8988T (cell line): ENCODE results near the gene CD2.
A peak's percentile ranks its signal among the peaks of the same experiment; 100 is the strongest.

ENCODE experiments used
- DNase-seq: peaks from one replicate; pipeline ENCODE4 v3.0.0; 2011

The CD2 gene

DNA sequence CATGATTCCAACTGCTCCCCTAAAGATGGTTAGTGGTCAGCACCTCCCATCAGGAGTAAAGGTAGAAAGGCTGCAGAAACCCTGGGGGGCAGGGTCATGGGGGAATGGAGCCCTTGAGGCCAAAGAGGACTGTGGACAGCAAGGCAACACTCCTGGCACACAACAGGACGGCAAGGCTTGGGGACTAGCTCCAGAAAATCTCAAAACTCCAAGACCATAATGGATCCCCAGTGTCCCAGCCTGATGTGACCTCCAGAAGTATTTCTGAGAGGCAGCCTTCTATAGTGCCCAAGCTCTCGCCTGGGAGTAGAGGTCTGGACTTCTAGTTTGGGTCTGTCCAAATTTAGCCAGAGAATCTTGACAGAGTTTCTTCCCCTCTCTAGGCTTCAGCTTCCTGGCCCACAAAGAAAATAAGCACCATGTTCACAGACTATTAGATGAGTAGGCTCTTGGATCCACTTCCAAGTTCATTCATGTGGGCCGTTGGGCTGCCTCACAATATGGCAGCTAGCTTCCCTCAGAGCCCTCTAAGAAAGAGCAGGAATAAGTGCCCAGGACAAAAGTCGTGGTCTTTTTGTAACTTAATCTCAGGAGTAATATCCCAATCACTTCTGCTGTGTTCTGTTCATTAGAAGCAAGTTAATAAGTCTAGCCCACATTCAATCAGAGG lies 6.9 kb downstream of the CD2 start:
- no peak for DNase-seq

DNA sequence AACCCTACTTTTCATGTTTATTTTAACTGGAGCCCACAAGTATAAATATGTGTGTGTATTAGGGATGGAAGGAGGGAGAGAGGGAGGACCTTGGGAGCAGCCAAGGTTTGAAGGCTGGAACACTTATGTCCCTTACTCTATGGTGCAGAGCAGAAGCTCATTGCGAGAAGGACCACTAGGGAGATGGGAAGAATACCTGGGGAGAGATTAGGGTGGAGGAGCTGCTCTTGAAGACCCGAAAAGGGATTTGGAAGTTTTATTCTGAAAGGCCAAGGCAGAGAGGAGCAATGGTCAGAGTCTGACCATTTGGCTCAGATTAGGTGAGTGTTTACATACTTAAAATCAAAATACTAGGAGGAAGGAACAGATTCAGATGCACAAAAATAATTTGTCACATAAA lies 8.1 kb downstream of the CD2 start:
- DNase-seq, result no peak

DNA sequence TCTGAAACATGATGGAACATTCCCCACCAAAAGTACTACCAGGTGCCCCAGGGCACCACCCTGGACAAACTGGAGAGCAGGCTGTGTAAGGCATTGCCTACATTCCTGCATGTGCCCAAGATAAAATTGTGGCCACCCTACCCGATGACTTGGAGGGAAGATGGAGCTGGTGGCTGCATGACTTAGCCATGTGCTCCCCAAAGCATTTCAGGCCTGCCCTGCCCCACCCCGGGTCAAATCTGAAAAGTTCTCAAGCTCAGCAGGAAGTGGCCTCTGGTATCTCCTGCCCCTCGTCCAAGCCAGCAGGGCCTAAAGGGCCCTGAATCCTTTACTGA lies 8.5 kb downstream of the CD2 start:
- DNase-seq, result no peak

DNA sequence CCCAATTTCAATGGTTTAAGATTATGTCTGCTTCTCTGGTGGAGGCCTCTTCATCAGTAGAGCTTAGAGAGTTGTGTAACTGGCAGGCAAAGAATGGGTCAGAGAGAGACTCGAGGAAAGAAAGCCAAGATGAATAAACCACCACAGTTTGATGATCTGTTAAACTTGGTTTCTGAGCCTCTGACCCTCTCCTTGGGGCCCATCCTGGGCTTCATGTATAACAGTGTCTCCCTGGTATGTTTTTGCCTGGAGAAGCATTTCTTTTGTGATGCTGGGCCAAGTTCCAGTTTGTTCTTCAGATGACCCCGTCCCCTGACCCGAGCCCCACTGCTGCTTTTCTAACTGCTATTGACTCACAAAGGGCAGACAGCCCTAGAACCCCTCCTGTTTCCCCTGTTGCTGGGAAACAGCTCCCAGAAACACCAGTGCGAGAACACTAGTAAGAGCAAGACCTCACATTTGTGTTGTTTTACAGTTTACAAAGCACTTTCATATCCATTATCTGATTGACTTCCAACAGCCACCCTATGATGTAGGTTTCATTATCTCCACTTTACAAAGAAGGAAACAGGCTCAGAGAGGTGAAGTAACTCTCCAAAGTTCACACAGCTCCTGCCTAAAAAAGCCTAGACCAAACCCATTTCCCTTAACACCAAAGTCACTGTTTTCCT lies 9.0 kb downstream of the CD2 start:
- no peak for DNase-seq

DNA sequence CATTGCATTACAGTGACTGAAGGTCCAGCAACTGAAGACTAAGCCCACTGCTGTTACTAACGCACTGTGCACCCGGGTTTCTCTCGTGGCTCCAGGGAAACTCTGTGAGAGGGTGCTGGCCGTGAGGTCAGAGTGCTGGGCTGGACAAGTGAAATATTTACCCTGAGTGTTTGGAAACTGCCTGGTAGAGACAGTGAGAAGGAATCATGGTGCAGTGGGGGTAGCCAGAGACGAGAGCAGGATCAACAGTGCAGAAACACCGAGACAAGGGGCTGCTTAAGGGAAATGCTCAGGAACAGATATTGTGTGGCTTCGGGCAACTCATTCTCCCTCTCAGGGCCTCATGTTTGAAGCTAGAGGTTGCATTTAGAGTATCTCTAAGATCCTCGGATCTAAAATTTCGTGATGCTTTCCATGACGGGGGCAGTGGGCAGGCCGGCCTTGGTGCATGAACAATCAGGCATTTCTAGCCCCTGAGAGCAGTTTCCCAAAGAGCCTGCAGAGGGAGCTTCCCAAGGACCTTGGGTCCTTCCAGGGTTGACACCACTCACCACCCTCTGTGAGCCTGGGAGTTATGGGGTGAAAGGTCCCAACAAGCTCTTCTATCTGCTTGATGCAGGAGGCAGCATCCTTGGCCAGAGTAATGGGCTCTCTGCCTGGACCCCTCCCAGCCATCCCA lies 9.7 kb downstream of the CD2 start:
- peak; percentile 22 for DNase-seq

DNA sequence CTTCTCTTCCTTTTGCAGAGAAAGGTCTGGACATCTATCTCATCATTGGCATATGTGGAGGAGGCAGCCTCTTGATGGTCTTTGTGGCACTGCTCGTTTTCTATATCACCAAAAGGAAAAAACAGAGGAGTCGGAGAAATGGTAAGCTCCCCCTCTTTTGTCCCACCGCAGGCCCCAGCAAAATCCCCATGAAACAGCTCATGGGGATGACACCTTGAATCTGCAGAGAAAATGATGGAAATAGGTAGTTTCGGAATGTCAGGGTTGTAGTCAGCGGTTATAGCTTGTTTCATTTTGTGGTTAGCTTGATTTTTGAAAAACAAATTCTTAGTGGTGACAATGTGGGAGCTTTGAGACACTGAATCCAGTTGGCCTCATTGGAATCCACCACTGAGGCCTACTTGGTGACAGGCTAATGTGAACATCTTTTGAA lies 10.3 kb downstream of the CD2 start:
- DNase-seq, result no peak

DNA sequence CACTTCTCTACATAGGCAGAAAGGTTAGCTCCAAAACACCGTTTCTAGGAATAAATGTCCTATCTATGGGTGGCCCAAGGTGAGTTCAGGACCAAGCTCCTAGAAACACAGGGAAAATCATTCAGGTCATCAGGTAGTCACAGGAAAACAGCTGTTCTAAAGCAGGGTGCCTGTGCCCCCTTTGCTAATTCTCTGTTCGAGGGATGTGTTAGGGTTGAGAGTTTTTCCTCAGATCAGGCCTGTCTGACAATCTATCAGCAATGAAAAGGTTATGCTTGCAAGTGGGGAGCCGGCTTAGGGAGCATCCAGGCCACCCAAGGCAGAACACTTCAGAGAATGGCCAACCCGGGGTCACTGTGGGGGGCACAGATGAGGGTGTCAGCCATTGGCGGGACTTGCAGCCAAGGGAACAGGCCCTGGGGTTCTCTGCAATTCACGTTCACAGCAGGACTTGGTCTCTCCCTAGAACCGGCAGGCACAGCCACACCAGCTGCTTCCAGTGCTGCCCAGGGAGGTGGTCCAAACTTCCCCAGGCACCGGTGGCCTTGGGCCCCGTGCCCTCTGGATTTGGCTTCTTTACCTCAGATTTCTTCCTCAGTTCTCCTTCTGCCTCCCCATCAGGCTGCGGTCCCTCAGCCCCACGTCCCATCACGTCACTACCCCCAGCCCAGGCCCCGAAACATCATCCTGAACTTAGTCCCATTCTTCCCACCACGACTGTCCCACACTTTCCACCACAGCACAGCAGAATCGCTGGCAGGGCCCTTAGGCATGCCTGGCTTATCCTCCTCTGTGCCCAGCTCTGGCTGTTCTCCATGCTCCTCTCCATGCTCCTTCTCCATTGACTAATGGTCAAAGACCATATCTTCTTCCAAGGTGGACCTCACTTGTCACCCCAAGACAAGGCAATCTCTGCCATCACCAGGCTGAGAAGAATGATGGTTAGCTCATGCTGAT lies 11.0 kb downstream of the CD2 start:
- no peak for DNase-seq

DNA sequence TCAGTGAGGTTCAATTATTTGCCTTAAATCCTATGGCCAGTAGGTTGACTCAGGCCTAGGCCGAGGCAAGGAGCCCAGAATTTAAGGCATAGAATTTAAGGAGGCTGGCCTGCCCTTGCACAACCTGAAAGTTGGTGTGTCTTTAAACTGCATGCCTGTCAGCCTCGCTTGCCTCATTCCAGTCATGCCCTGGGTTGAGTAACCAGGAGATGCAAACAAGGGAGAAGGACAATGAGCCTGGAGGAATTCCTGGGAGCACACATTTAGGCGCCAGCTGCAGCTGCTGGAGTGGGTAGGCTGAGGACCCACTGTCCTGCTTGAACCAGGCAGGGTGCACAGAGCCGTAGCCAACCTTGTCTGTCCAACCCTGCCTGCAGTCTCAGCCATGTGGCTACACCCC lies 11.7 kb downstream of the CD2 start:
- DNase-seq, result no peak

DNA sequence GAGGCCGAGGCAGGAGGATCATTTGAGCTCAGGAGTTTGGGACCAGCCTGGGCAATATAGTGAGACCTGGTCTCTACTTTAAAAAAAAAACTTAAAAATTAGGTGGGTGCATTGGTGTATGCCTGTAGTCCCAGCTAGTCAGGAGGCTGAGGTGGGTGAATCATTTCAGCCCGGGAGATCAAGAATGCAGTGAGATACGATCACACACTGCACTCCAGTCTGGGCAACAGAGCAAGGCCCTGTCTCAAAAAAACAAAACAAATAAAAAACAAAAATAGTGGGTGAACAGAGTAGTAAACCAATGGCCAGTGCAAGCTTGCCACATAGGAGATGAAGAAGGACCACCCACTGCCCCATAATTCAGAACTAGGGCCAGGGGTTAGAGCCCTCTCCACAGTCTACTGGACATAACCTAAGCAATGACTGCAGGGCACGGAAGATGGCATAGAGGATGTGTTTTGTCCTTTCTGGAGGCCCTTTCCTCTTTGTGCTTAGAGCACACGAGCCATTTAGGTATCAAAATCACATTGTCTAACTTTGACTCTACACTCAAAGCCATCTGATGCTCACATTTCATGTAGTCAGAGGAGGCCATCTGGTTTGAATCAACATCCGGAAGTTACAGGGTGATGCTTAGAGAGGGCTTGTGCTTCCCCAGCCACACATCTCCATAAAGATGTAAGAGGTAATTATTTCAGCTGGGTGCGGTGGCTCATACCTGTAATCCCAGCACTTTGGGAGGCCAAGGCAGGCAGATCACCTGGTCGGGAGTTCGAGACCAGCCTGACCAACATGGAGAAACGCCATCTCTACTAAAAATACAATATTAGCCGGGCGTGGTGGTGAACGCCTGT lies 12.6 kb downstream of the CD2 start:
- DNase-seq, result no peak

DNA sequence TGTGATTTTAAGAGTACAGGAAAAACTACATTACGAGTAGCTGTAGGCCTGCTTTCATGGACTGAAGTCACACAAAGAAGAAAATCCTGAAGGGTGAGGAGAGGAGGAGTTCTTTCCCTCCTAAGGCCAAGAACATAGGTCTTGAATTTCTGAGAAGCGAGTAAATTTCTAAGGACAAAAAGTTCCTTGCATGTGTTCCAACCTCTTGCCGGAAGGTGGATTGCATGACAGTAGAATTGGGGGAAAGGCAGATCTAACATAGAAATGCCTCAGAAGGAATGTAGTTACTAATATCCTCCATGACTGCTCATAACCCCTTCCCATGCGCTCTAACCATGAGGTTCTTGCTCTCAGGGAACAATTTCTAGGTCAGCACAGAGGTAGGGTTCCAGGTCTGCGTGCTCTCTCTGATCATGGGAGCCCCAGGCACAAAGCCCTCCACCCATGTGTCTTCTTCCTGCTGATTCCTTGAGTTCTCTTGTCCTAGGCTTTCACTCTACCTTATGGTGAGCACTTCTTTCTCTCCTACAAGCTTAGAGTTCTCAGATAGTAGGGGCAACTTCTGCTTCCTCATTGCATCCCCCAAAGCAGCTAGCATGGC lies 13.7 kb downstream of the CD2 start:
- no peak for DNase-seq

DNA sequence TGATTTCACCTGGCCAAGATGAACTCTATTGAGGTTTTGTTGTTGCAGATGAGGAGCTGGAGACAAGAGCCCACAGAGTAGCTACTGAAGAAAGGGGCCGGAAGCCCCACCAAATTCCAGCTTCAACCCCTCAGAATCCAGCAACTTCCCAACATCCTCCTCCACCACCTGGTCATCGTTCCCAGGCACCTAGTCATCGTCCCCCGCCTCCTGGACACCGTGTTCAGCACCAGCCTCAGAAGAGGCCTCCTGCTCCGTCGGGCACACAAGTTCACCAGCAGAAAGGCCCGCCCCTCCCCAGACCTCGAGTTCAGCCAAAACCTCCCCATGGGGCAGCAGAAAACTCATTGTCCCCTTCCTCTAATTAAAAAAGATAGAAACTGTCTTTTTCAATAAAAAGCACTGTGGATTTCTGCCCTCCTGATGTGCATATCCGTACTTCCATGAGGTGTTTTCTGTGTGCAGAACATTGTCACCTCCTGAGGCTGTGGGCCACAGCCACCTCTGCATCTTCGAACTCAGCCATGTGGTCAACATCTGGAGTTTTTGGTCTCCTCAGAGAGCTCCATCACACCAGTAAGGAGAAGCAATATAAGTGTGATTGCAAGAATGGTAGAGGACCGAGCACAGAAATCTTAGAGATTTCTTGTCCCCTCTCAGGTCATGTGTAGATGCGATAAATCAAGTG lies 14.3 kb downstream of the CD2 start:
- no peak for DNase-seq

DNA sequence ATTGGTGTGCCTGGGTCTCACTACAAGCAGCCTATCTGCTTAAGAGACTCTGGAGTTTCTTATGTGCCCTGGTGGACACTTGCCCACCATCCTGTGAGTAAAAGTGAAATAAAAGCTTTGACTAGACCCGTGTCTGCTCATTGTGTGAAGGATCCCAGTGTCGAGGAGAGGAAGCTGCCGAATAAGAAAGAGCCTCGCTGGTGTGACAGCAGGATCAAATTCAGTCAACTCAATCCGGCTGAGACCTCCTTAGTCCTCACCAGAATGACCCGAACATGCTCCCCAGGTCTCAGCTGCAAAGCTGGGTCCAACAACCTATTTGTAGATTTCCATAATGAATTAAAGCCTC lies 14.8 kb downstream of the CD2 start:
- DNase-seq, result no peak

DNA sequence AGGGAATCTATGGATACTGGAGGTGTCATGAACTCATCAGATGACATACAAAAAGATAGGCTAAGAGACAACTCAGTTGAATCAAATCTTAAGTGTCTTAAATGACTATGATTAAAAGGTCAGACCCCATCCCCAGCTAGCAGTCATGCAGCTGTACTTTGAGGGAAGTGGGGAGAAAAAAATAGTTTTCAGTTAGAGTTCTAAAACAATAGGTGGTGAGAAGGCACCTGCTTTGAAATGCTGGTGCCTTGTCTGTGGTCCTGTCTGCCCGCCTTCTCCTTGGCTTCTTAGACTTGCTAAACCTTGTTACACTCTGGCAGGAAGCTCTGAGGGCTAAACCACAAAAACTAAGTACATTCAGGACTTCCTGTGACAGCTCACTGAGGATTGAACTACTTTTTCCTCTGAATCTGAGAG lies 15.3 kb downstream of the CD2 start:
- no peak for DNase-seq

DNA sequence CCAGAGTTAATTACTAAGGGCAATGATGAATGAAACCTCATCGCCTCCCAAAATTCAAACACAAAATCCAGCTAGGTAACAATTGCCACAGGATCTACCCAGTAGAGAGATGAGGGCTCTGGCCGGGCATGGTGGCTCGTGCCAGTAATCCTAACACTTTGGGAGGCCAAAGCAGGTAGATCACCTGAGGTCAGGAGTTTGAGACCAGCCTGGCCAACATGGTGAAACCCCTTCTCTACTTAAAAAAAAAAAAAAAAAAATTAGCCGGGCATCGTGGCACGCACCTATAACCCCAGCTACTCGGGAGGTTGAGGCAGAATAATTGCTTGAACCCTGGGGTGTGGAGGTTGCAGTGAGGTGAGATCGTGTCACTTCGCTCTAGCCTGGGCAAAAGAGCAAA lies 15.8 kb downstream of the CD2 start:
- no peak for DNase-seq

DNA sequence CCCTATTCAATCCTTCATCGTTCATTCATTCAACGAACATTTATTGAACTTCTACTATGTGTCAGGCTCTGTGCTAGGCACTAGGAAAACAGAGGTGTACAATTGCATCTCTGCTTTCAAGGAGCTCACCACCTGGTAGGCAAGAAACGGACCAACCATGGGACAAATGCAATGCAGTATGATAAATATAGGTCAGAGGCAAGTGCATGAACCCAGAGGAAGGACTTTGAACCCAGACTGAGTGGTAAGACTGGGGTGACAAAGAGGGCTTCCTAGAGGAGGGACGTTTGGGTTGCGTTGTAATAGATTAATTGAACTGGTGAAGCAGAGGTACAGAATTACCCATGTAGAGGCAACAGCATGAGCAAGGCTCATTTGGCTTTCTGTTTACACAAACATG lies 16.4 kb downstream of the CD2 start:
- DNase-seq, result no peak

DNA sequence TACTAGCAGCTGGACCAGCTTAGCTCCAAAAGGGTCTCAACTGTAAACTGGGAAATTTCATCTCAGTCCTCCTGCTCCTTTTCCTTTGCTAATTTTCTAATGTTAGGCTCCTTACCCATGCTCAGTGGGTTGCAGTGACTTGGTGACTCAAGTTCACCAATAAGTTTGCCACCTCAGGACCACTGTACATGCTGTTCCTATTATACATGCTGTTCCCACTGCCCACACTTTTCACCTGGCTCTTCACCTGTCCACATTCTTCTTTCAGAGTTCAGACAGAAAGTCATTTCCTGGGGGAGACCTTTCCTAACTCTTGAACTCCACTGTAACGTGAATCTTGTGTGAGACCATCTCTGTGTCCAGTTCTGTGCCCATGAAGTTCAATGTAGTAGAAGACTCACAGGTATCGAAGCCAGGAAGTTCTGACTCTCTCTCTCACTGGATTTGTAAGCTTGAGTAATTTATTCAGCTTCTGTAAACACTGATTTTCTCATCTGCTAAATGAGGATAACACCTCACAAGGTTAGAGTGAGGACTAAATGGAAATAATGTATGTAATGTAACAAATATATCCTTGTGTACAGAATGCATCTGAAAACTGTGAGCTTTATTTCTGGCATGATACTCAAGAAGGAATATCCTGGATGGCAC lies 17.9 kb downstream of the CD2 start:
- no peak for DNase-seq

DNA sequence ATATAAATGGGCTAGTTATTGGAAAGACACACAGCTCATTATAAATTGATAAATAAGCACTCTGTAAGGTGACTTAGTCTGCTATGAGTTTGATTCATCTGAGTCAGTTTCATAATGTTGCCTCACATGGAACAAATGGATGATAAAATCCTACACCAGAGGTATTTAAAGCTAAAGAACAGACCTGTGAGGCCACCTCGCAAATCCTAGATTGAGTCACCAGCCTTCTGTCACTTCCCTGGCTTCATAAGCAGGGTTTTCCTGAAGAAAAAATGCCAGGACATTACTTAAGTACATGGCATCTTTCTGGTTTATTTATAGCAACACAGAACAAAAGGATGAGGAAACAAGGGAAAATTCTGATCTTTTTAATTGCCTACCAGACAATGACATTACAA lies 18.4 kb downstream of the CD2 start:
- no peak for DNase-seq

DNA sequence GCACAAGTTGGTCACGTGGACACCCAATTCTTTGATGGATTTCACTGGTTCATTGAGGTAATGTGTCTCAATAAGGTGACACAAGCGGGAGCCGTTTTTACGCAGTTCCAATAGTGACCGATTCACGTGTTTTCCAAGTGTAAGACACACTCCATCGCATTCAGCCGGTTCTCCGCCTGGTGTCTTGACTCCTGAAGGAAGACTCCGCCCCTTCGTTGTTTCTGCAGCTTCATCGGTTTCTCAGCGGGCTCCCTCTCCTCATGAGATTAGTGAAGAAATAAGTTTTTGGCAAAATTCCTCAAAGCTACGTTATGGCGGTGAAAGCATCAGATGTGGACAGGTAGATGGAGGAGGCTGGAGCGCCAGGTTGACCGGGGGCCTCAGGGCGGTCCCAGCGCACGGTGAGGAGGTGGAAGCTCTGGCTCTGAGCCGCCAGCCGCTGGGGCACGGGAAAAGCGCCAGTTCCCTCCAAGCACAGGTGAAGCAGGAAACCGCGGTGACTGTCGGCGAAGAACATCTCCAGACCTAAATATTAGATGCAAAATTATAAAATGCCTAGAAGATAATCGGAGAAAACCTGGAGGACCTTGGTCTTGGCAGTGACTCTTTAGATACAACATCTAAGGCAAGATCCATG lies 21.0 kb downstream of the CD2 start:
- no peak for DNase-seq

DNA sequence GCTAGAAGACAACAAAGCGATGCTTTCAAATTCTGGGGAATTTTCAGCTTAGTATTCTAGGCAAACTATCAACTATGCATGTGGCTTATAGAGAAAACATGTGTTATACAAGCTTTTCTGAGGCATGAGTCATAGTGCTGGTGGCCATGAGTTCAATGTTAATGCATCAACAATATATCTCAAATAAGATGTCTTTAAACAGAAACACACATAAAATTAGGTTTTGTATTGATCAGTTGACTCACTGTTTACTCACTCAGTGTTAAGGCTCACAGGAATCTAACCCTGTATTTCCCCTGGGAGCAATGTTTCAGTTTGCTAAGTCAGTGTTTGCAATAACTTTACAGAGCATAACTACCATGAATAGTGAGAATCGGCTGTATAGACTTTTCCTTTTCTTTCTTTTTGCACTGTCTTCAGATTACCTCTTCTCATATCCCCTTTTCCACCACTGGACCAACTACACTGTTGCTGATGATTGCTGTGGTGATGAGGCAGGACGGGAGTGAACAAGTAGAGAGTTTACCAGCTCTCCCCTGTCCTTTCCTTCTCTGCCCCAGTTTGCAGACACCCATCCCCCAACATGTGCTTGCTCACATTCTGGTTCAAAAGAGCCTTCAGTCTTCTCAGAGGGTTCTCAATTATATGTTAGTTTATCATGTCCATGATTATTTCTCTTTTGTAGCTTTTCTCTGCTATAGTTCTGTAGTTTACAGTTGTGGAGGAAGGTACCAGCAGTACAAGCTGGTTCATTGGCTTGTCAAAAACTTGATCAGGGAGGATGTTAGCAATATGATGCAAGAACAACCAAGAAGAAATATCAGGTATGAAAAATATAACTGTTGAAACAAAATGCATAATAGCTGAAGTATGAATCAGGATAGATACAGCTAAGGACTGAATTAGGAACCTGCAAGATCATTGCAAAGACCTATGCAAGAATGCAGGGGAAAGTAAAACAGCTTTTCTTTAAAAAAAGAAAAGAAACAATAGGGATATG lies 23.9 kb downstream of the CD2 start:
- DNase-seq, result no peak
